ENCODE measurements around the gene ARHGAP10.

- no peak for TF ChIP-seq CTCF (IDR thresholded peaks at IDR 0.05)
- TF ChIP-seq POLR2A (IDR thresholded peaks at IDR 0.05), result no peak
These were observed 360.0 kb downstream of the ARHGAP10 start for GRCh38 chr4:148091896-148092295.

All from esophagus squamous epithelium (tissue), 4 donors.